ENCODE results near the gene NRXN3.
A peak's percentile ranks its signal among the peaks of the same experiment; 100 is the strongest.

NRXN3 gene

GRCh38 chr14:78790271-78790670 is 620.1 kb downstream of the NRXN3 start:
- H3K4me3 ChIP-seq = no peak overlapping the region
- in situ Hi-C loops (cut with MboI; ENCODE audit: low sequenced_read_pairs) = no loop called here
- DNase-seq (ENCODE audit: low spot score in 2 of 2) = no peak
- H3K36me3 ChIP-seq (replicated peaks) = no peaks in the 10 kb centered on the region
- no peaks in the 10 kb centered on the region for H3K27me3 ChIP-seq (ENCODE audit: low read depth)
- H3K9me3 ChIP-seq = no peaks in the 10 kb centered on the region
- H3K4me1 ChIP-seq = no peaks in the 10 kb centered on the region

GRCh38 chr14:78798757-78799156 is 628.6 kb downstream of the NRXN3 start:
- no peaks in the 10 kb centered on the region for H3K9me3 ChIP-seq
- H3K27me3 ChIP-seq (ENCODE audit: low read depth) = no peaks in the 10 kb centered on the region
- DNase-seq (ENCODE audit: low spot score in 2 of 2) = no peak
- no peaks in the 10 kb centered on the region for H3K4me1 ChIP-seq
- in situ Hi-C loops (cut with MboI; ENCODE audit: low sequenced_read_pairs) = no loop called here
- no peak overlapping the region for H3K4me3 ChIP-seq
- no peaks in the 10 kb centered on the region for H3K36me3 ChIP-seq (replicated peaks)

- no peak overlapping the region for H3K4me3 ChIP-seq
- DNase-seq (ENCODE audit: low spot score in 2 of 2) = no peak
- H3K9me3 ChIP-seq = no peaks in the 10 kb centered on the region
- no peaks in the 10 kb centered on the region for H3K27me3 ChIP-seq (ENCODE audit: low read depth)
- no peaks in the 10 kb centered on the region for H3K36me3 ChIP-seq (replicated peaks)
- no peaks in the 10 kb centered on the region for H3K4me1 ChIP-seq
- in situ Hi-C loops (cut with MboI; ENCODE audit: low sequenced_read_pairs) = no loop called here
Measured at GRCh38 chr14:78805570-78805969, 635.4 kb downstream of the NRXN3 start.

- in situ Hi-C loops (cut with MboI; ENCODE audit: low sequenced_read_pairs) = no loop called here
- no peaks in the 10 kb centered on the region for H3K9me3 ChIP-seq
- no peak for DNase-seq (ENCODE audit: low spot score in 2 of 2)
- H3K4me3 ChIP-seq = no peak overlapping the region
- H3K4me1 ChIP-seq = no peaks in the 10 kb centered on the region
- H3K27me3 ChIP-seq (ENCODE audit: low read depth) = no peaks in the 10 kb centered on the region
- H3K36me3 ChIP-seq (replicated peaks) = no peaks in the 10 kb centered on the region
Measured at GRCh38 chr14:78823035-78823434, 652.9 kb downstream of the NRXN3 start.

- H3K9me3 ChIP-seq = no peaks in the 10 kb centered on the region
- no peaks in the 10 kb centered on the region for H3K36me3 ChIP-seq (replicated peaks)
- DNase-seq (ENCODE audit: low spot score in 2 of 2) = no peak
- no peaks in the 10 kb centered on the region for H3K27me3 ChIP-seq (ENCODE audit: low read depth)
- H3K4me1 ChIP-seq = no peaks in the 10 kb centered on the region
- in situ Hi-C loops (cut with MboI; ENCODE audit: low sequenced_read_pairs) = no loop called here
- H3K4me3 ChIP-seq = no peak overlapping the region
Measured at GRCh38 chr14:78823516-78823915, 653.3 kb downstream of the NRXN3 start.

GRCh38 chr14:78829274-78829673 is 659.1 kb downstream of the NRXN3 start:
- H3K9me3 ChIP-seq = no peaks in the 10 kb centered on the region
- in situ Hi-C loops (cut with MboI; ENCODE audit: low sequenced_read_pairs) = no loop called here

GRCh38 chr14:78834766-78835451 is 664.7 kb downstream of the NRXN3 start:
- Histone ChIP-seq H3K27me3 (ENCODE audit: low read depth) (0 out of 2 replicates have a peak, but pooled peaks cover 5% of the 10 kb centered on the region), H3K9me3 (no peaks in the 10 kb centered on the region), H3K4me3 (no peak overlapping the region), H3K36me3 (replicated peaks) (no peaks in the 10 kb centered on the region), H3K4me1 (no peaks in the 10 kb centered on the region)
- DNase-seq (ENCODE audit: low spot score in 2 of 2) = no peak
- in situ Hi-C loops (cut with MboI; ENCODE audit: low sequenced_read_pairs) = no loop called here

More at GRCh38 chr14:78829274-78829673, 659.1 kb downstream of the NRXN3 start:
- Histone ChIP-seq H3K36me3 (replicated peaks) (no peaks in the 10 kb centered on the region), H3K4me1 (no peaks in the 10 kb centered on the region), H3K4me3 (no peak overlapping the region), H3K27me3 (ENCODE audit: low read depth) (0 out of 2 replicates have a peak, but pooled peaks cover 5% of the 10 kb centered on the region)
- no peak for DNase-seq (ENCODE audit: low spot score in 2 of 2)

GRCh38 chr14:78835909-78836308 is 665.7 kb downstream of the NRXN3 start:
- Histone ChIP-seq H3K4me1 (no peaks in the 10 kb centered on the region), H3K27me3 (ENCODE audit: low read depth) (0 out of 2 replicates have a peak, but pooled peaks cover 5% of the 10 kb centered on the region), H3K9me3 (no peaks in the 10 kb centered on the region), H3K4me3 (no peak overlapping the region), H3K36me3 (replicated peaks) (no peaks in the 10 kb centered on the region)
- no peak for DNase-seq (ENCODE audit: low spot score in 2 of 2)
- in situ Hi-C loops (cut with MboI; ENCODE audit: low sequenced_read_pairs) = no loop called here

- H3K4me1 ChIP-seq = no peaks in the 10 kb centered on the region
- peak; percentile 69 to 73 for DNase-seq (ENCODE audit: low spot score in 2 of 2)
- H3K9me3 ChIP-seq = no peaks in the 10 kb centered on the region
- 0 out of 2 replicates have a peak, but pooled peaks cover 6% of the 10 kb centered on the region for H3K27me3 ChIP-seq (ENCODE audit: low read depth)
- no peaks in the 10 kb centered on the region for H3K36me3 ChIP-seq (replicated peaks)
- in situ Hi-C loops (cut with MboI; ENCODE audit: low sequenced_read_pairs) = no loop called here
- H3K4me3 ChIP-seq = no peak overlapping the region
Measured at GRCh38 chr14:78836777-78837176, 666.6 kb downstream of the NRXN3 start.

- Histone ChIP-seq H3K4me1 (no peaks in the 10 kb centered on the region), H3K9me3 (no peaks in the 10 kb centered on the region), H3K27me3 (ENCODE audit: low read depth) (0 out of 2 replicates have a peak, but pooled peaks cover 2% of the 10 kb centered on the region), H3K36me3 (replicated peaks) (no peaks in the 10 kb centered on the region), H3K4me3 (no peak overlapping the region)
- no peak for DNase-seq (ENCODE audit: low spot score in 2 of 2)
- in situ Hi-C loops (cut with MboI; ENCODE audit: low sequenced_read_pairs) = no loop called here
Measured at GRCh38 chr14:78838959-78839358, 668.8 kb downstream of the NRXN3 start.

GRCh38 chr14:78840898-78841297 is 670.7 kb downstream of the NRXN3 start:
- Histone ChIP-seq H3K27me3 (ENCODE audit: low read depth) (0 out of 2 replicates have a peak, but pooled peaks cover 2% of the 10 kb centered on the region), H3K4me3 (no peak overlapping the region), H3K9me3 (no peaks in the 10 kb centered on the region), H3K36me3 (replicated peaks) (no peaks in the 10 kb centered on the region), H3K4me1 (no peaks in the 10 kb centered on the region)
- DNase-seq (ENCODE audit: low spot score in 2 of 2) = no peak
- in situ Hi-C loops (cut with MboI; ENCODE audit: low sequenced_read_pairs) = no loop called here

GRCh38 chr14:78847801-78848200 is 677.6 kb downstream of the NRXN3 start:
- Histone ChIP-seq H3K9me3 (no peaks in the 10 kb centered on the region), H3K4me3 (no peak overlapping the region), H3K27me3 (ENCODE audit: low read depth) (peaks cover 2% of the 10 kb centered on the region; the same call in 1 of the 2 replicates), H3K36me3 (replicated peaks) (no peaks in the 10 kb centered on the region), H3K4me1 (no peaks in the 10 kb centered on the region)
- DNase-seq (ENCODE audit: low spot score in 2 of 2) = no peak
- in situ Hi-C loops (cut with MboI; ENCODE audit: low sequenced_read_pairs) = no loop called here

- H3K27me3 ChIP-seq (ENCODE audit: low read depth) = peaks cover 2% of the 10 kb centered on the region; the same call in 1 of the 2 replicates
- H3K4me1 ChIP-seq = no peaks in the 10 kb centered on the region
- H3K9me3 ChIP-seq = no peaks in the 10 kb centered on the region
- DNase-seq (ENCODE audit: low spot score in 2 of 2) = peak; percentile 43 to 59
- no peaks in the 10 kb centered on the region for H3K36me3 ChIP-seq (replicated peaks)
- in situ Hi-C loops (cut with MboI; ENCODE audit: low sequenced_read_pairs) = no loop called here
- no peak overlapping the region for H3K4me3 ChIP-seq
Measured at GRCh38 chr14:78848234-78848820, 678.2 kb downstream of the NRXN3 start.

GRCh38 chr14:78849952-78850351 is 679.8 kb downstream of the NRXN3 start:
- Histone ChIP-seq H3K27me3 (ENCODE audit: low read depth) (peaks cover 2% of the 10 kb centered on the region; the same call in 1 of the 2 replicates), H3K36me3 (replicated peaks) (no peaks in the 10 kb centered on the region), H3K4me1 (no peaks in the 10 kb centered on the region), H3K4me3 (no peak overlapping the region), H3K9me3 (no peaks in the 10 kb centered on the region)
- no peak for DNase-seq (ENCODE audit: low spot score in 2 of 2)
- in situ Hi-C loops (cut with MboI; ENCODE audit: low sequenced_read_pairs) = no loop called here
